Activated CD8-positive, alpha-beta memory T cell treated with anti-CD3 and anti-CD28 coated beads, Interleukin-2, amount 50 U/mL, for 48 hours (primary cell): Measurements from ENCODE around the gene CRADD.
"Not testable (repeated sequence)": the region's sequence is repeated elsewhere in the genome, so short reads cannot be mapped to it uniquely, and the experiment has no call there.

Experiments
- DNase-seq: peaks from one replicate; pipeline ENCODE4 v3.0.0-alpha.2; 2020

The CRADD gene

DNA sequence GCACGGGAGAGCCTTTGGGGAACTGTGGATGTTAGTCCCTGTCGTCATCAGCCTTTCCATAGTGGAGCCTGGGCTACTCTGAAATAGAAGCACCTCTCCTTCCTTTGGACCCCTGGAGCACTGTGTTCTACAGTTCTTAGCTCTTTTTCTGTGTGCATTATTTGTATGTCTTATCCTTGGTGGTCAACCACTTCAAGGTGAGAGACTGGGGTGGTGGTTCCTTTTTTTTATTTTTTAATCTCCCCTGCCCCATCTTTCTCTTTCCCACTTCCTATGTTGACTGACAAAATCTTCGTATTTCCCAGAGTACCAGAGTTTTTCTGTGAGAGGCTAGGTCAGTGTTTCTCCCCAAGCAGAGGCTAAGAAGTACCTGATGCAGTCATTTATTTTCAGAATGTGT lies 111.7 kb downstream of the CRADD start:
- no peak for DNase-seq

GRCh38 chr12:93789767-93790166 lies 112.6 kb downstream of the CRADD start:
- DNase-seq: no peak

DNA sequence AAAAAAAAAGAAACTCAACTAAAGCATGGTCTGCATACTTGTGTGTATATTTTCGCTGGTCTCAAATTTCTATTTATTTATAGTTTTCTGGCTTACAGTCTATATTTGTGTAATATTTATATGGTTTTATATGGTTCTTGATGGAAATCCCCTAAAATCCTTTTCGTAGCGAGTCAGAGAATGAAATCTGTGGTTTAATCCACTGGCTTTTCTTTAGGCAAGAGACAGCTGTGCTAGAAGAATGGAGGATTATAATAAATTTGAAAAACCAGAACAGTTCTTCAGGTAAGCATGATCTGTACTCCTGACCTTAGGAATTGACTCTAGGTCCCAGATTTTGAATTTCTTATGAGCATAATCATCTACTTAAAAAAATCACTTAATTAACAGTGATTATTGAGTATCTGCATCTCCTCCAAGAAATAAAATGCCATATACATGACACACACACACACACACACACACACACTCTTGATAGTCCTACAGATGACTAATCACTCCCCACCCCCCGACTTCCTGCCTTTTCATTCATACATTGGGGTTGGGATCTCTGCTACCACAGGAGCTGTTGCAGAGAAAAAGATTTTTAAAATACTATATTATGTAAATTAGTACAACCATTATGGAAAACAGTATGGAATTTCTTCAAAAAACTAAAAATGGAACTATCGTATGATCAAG lies 113.4 kb downstream of the CRADD start:
- no peak for DNase-seq

DNA sequence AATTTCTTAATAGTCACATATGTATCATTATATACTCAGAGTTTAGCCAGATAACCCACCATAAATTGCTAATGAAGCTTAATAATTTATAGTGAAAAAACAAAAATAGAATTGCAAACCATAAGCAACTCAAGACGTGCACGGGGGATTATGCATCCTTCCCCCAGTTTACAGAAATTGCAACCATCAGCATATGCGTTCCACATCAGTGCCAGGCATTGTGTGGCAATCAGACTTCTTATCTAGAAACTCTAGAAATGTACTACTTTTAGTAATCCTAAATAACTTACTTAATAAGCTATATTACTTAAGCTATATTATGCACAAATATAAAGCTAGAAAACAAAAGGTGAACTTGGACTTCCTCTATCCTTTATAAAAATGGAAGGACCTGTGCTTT lies 115.8 kb downstream of the CRADD start:
- DNase-seq: no peak

GRCh38 chr12:93793983-93794382 lies 116.8 kb downstream of the CRADD start:
- no peak for DNase-seq

- DNase-seq: no peak
Observed at GRCh38 chr12:93794738-93795137, 117.6 kb downstream of the CRADD start.

DNA sequence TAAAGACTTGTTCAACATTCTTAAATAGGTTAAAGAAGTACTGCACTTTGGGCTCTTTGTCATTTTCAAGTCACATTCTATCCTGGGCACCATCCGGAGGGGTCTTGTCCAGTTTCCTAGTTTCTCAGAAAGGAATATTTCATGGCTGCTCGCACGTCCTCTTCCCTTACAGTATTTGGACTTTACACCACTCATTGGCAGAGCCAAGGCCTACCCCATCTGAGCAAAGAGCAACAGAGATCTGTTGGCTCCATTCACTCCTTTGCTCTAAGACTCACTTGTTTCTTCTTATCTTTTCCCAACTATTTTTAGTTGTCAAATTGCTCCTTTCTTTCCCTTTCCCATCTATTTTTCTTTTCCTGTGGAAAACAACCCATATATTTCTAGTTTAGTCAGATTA lies 118.2 kb downstream of the CRADD start:
- DNase-seq: no peak

- no peak for DNase-seq
Observed at GRCh38 chr12:93796729-93797128, 119.6 kb downstream of the CRADD start.

GRCh38 chr12:93798279-93799151 lies 121.3 kb downstream of the CRADD start:
- no peak for DNase-seq

DNA sequence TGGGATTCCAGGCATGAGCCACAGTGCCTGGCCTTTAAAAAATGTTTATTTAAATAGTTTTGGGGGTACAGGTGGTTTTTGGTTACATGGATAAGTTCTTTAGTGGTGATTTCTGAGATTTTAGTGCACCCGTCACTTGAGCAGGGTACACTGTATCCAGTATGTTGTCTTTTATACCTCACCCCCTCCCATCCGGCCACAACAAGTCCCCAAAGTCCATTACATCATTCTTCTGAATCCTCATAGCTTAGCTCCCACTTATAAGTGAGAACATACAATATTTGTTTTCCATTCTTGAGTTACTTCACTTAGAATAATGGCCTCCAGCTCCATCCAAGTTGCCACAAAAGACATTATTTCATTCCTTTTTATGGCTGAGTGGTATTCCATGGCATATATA lies 124.5 kb downstream of the CRADD start:
- DNase-seq: not testable (repeated sequence)

- DNase-seq: no peak
Observed at GRCh38 chr12:93802293-93802692, 125.1 kb downstream of the CRADD start.

DNA sequence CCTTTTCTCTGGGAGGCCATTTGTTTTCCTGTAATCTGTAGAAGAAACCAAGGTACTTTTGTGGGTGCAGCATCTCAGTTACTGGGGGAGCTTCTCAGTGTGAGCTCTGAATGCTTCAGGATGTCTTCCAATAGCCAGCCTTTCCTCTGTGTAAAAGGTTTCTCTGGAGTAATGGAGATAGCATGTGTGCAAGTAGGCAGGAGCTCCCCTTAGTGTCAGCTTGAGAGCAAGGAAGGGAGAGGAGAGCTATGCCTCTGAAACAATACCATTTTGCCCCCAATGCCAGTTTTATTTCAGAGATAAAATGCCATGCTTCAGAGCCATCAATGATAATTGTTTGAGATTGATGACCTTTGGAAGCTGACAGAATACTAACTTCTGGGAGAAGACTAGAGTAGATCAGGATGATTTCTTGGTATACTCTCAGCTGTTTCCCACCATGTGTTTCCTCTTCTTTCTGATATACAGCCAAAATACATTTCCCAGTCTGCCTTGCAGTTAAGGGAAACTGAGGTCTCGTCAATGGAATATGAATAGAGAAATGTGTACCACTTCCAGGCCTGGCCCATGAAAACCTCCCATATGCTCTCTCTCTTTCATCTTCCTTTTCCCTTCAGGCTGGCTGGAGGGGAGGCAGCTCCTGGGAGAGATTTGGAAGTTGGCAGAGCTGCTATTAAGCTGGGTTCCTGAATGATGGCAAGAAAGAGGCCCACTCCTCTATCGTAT lies 125.7 kb downstream of the CRADD start:
- DNase-seq: no peak

GRCh38 chr12:93803424-93803807 lies 126.2 kb downstream of the CRADD start:
- DNase-seq: no peak

DNA sequence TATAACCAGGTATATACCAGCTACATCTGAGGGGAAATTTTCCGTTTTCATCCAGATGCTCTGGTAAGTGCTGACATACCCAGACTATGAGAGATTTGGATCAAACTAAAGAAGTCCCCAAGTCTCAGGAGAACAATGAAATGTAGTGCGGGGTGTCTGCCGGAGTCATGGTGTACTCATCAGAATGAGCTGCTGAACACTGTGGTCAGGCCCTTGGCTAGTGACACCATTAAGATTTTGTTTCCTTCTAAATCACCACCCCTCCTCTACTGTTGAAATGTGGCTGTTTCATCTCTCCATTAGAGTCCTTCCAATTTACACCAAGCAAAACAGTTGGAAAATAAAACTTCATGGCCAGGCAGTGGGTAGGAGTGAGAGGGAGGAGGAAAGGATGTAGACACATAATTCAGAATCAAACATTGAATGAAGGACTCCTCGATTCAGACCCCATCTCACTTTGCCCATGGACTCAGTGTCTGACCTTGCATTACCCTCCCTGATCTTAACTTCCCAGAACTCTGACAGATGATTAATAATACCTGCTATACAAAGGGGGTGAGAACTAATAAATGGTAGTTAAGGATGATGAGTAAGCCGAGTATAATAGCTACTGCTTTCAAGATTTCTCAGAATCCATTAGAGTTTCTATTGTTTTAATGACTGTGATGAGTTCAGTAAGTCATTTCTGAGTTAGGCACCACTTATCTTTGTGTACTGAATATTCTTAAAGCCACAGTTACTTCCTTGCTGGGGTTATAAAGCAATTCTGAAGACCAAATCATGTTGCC lies 127.4 kb downstream of the CRADD start:
- DNase-seq: no peak

GRCh38 chr12:93805736-93806141 lies 128.6 kb downstream of the CRADD start:
- no peak for DNase-seq

DNA sequence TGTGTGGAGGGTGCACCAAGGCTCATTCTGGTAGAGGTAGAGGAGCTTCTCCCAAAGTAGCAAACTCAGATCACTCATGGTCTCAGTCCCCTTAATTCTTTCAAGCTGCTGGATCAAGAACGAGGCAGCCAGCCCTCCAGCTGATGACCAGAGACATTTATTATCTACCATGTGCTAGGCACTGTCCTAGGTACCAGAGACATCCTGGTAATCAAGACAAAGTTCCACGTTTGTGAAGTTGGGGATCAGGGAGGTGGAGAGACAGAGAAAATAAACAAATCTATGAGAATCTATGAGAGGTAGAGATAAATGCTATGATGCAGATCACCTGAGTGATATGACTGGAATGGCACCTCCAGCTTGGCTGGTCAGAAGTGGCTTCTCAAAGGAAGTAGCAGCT lies 130.2 kb downstream of the CRADD start:
- no peak for DNase-seq

GRCh38 chr12:93808169-93808899 lies 131.2 kb downstream of the CRADD start:
- DNase-seq: no peak

GRCh38 chr12:93812626-93813025 lies 135.5 kb downstream of the CRADD start:
- no peak for DNase-seq

- DNase-seq: no peak
Observed at GRCh38 chr12:93813186-93813585, 136.0 kb downstream of the CRADD start.

DNA sequence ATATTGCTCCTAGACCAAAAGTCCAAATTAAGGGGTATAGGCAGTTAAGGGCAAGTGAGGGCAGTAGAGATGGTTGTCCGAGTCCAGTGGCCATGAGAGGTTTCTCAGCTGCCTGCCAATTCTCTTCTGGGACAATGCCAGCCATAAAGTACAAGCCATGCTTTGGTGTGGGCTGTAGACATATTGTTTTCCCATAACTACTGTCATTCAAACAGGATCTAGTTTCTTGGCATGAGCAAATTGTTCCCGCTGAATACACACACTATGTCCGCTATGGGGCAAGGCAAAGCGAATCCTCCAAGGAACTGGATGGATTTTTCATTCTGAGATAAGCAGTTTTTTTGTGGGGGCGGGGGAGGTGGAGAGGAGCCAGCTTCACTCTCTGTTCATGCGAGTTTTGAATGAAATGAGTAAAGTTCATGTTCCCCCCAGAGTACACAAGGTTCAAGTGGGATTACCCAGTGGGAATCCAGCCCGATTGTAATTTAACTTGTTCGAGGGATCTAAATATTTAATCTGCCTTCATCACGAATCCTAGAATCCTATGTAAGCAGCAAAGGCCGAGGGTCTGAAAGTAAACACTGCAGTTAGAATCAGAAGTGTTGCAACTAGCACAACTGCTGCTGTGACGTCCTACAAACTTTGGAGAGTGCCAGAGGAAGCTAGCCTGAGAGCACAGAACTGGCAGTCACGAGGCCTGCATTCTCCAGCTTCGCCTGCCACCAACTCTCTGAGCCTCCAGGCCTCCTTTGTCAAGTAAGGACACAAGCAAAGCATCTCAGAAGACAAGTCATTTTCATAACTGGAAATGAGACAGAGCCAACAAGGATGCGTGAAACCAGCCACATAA lies 137.0 kb downstream of the CRADD start:
- no peak for DNase-seq

- DNase-seq: no peak
Observed at GRCh38 chr12:93818488-93819049, 141.4 kb downstream of the CRADD start.
